PFSK-1 (cell line): ENCODE measurements around the gene COPS3.

Source experiments
- FOXP2 ChIP-seq: optimal IDR thresholded peaks from 2 replicates; pipeline ENCODE3; 2011; ENCODE audit warnings: borderline replicate concordance, control low read depth, inconsistent platforms; ENCODE audit not compliant: insufficient read depth; ENCODE audit errors: extremely low read length, extremely low read depth
- POLR2AphosphoS5 ChIP-seq: IDR thresholded peaks from 2 replicates; pipeline ENCODE4 v1.6.1; 2012; ENCODE audit warnings: low read depth, mild to moderate bottlenecking, control low read depth, low read length, moderate library complexity
- SIN3A ChIP-seq: IDR thresholded peaks from 2 replicates; pipeline ENCODE4 v1.6.1; 2012; ENCODE audit warnings: mild to moderate bottlenecking, low read length, moderate library complexity, borderline replicate concordance; ENCODE audit not compliant: insufficient read depth
- TAF1 ChIP-seq: IDR thresholded peaks from 2 replicates; pipeline ENCODE4 v1.6.1; 2012; ENCODE audit warnings: low read length, control low read depth, borderline replicate concordance; ENCODE audit not compliant: insufficient read depth
- TF ChIP-seq, protein P1 (sequence below), 2 experiments: IDR thresholded peaks; 2 replicates each; pipeline versions ENCODE4 v1.6.1 to v1.8.0; 2011 to 2012; ENCODE audit warnings: low read depth in 2 of 2, low read length in 2 of 2, control low read depth in 1 of 2, inconsistent platforms in 1 of 2, mild to moderate bottlenecking in 1 of 2, moderate library complexity in 1 of 2; ENCODE audit not compliant: insufficient read depth in 1 of 2

COPS3 gene

DNA sequence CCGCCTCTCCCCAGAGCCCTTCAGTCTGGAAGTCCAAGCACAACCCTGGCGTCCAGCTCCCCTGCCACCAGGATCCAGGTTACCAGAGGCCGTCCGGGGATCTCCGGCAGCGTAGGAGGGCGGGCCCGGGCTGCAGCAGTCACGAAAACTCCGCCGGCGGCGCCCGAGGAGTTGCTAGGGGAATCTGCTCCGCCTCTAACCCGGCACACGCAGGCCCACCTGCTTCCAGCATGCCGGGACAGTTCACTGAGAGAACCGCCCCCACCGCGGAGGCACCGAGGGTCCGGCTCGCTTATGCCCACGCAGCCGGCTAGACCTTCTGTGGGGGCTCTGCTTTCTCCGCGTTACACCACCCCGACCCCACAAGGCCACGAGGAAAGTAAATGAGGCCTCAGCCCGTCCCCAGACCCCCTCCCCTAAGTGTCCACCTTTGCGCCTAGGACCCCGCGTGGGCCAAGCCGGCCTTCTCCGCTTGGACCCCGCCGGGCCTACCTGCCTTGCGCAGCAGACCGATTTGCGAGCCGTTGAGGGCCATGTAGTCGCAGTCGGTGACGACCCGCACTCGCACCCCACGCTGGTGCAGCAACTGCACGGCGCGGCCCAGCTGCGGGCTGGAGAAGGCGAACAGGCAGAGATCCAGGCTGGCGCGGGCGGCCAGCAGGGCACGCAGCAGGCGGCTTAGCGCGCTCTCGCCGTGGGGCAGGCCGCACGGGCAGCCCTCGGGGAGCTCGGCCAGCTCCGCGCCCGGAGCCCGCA is 75.5 kb downstream of the COPS3 start:
- TF ChIP-seq POLR2AphosphoS5 (no peak), FOXP2 (no peak), TAF1 (no peak), SIN3A (no peak)
- TF ChIP-seq, protein P1, sequence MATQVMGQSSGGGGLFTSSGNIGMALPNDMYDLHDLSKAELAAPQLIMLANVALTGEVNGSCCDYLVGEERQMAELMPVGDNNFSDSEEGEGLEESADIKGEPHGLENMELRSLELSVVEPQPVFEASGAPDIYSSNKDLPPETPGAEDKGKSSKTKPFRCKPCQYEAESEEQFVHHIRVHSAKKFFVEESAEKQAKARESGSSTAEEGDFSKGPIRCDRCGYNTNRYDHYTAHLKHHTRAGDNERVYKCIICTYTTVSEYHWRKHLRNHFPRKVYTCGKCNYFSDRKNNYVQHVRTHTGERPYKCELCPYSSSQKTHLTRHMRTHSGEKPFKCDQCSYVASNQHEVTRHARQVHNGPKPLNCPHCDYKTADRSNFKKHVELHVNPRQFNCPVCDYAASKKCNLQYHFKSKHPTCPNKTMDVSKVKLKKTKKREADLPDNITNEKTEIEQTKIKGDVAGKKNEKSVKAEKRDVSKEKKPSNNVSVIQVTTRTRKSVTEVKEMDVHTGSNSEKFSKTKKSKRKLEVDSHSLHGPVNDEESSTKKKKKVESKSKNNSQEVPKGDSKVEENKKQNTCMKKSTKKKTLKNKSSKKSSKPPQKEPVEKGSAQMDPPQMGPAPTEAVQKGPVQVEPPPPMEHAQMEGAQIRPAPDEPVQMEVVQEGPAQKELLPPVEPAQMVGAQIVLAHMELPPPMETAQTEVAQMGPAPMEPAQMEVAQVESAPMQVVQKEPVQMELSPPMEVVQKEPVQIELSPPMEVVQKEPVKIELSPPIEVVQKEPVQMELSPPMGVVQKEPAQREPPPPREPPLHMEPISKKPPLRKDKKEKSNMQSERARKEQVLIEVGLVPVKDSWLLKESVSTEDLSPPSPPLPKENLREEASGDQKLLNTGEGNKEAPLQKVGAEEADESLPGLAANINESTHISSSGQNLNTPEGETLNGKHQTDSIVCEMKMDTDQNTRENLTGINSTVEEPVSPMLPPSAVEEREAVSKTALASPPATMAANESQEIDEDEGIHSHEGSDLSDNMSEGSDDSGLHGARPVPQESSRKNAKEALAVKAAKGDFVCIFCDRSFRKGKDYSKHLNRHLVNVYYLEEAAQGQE (IDR thresholded peaks at IDR 0.05; ENCODE audit: insufficient read depth in 1 of 2, low read depth in 2 of 2, low read length in 2 of 2), result no peak

DNA sequence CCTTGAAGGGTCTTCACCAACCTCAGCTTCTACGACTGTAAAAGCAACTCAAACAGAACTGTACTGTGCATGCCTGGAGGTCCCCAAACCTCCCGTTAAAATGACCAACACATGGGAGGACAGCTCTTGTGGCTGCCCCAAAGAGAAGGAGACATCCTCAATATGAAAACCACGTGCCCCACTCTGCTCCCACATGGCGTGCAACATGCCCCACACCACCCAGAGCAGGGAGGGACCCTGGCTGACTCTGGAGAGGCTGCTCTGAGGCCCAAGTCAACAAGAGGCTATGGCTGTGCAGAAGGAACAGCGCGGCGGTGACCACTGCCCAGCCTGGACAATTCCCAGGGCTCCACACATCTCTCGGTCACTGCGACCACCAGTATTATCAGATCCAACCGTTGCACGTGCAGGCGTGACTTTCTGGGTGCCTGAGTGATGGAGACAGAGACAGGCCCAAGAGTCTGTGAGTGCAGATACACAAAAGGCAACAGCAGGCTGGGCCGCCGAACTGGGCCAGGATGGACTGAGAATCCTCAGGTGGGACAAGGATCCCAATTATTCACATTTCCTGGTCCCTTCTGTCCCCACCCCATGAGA is 76.3 kb downstream of the COPS3 start:
- no peak for TF ChIP-seq TAF1
- TF ChIP-seq FOXP2, result no peak
- TF ChIP-seq POLR2AphosphoS5, result no peak
- TF ChIP-seq, protein P1 (IDR thresholded peaks at IDR 0.05; ENCODE audit: insufficient read depth in 1 of 2, low read depth in 2 of 2, low read length in 2 of 2), result no peak

DNA sequence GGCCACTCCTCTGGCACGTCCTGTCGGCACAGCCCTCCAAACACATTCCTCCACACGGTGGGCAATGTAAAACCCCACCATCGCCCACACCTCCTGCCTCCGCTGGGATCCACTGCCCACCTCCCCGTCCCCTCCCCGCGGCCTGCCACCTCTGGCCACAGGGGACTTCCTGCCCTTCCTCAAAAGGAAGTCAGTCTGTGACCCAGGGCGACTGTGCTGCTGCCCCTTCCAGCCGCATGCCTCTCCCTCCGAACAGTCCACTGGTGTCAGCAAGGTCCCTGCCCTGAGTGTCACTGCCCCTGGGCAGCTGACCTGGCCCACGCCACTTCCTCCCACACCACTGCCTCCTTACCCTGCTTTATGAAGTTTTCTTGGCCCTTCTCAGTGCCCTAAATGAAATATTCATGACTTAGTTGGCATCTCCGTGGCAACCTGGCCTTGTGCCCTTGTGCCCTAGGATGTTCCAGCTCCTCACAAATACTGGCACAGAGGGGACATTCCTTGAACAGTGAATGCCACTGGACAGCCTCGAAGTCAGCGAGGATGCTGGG is 76.9 kb downstream of the COPS3 start:
- TF ChIP-seq FOXP2 (no peak), POLR2AphosphoS5 (no peak), SIN3A (no peak), TAF1 (no peak)
- TF ChIP-seq, protein P1 (IDR thresholded peaks at IDR 0.05; ENCODE audit: insufficient read depth in 1 of 2, low read depth in 2 of 2, low read length in 2 of 2), result no peak

DNA sequence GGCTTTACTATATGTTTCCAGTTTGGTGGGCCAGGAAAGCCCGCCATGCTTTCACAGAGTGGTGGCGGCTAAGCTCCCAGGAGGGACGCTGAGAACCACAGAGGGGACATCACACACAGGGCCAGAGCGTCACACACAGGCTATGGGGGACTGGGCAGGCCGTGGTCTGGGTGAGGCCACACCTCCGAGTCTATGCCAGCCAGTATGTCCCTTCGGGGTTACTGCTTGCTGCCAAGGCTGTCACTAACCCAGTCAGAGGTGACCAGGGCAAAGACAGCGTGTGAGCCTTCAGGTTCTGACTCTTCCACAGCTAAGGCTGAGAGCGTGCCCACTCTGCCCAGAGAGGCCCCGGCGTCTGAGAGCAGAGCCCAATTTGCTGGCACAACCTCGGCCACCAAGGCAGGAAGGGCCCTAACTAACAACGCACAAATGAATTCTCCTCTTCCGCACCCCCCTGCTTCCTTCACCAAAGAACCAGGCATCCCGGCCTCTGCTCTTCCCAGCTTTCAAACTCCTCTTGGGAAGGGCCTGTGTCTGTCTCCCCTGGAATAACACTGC is 77.8 kb downstream of the COPS3 start:
- TF ChIP-seq FOXP2 (no peak), POLR2AphosphoS5 (no peak), TAF1 (no peak), SIN3A (no peak)
- TF ChIP-seq, protein P1 (IDR thresholded peaks at IDR 0.05; ENCODE audit: insufficient read depth in 1 of 2, low read depth in 2 of 2, low read length in 2 of 2), result no peak
